Measurements from ENCODE around the gene IFITM2.
"Not testable (repeated sequence)": the region's sequence is repeated elsewhere in the genome, so short reads cannot be mapped to it uniquely, and the experiment has no call there.

Gene IFITM2

DNA sequence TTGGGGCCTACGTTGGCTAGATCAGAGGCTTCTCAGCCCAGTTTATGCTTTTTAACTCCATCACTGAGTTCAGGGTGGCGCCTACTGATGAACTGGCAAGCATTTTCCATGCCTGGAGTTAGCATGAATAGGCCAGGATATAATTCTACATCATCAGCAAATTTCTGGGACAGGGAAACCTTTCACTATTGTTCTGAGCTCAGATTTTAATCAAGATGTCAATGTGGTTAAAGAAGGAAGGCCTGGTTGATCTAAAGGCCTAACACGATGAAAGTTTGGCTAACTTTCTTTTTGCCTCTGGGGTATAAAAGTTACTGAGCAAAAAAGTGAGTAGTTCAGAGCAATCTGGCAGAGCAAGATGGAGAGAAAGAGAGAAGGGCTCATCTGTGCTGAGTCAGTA lies 34.7 kb downstream of the IFITM2 start:
- no peaks in the 10 kb centered on the region for H3K27me3 ChIP-seq (ENCODE audit: control insufficient read depth, insufficient read depth, low read length)
- no peak overlapping the region for H3K9ac ChIP-seq (ENCODE audit: low read depth, low read length)
- H3K27ac ChIP-seq (ENCODE audit: low read depth, low read length) = peak overlapping the region; percentile 83
- no peak overlapping the region for H3K4me3 ChIP-seq (ENCODE audit: low read depth, low read length)
- no peaks in the 10 kb centered on the region for H3K9me3 ChIP-seq (ENCODE audit: control insufficient read depth, insufficient read depth, low read length)
- H3K36me3 ChIP-seq (ENCODE audit: control insufficient read depth, insufficient read depth, low read length) = no peaks in the 10 kb centered on the region
- peaks cover 32% of the 10 kb centered on the region for H3K4me1 ChIP-seq (ENCODE audit: control insufficient read depth, insufficient read depth, low read length)

DNA sequence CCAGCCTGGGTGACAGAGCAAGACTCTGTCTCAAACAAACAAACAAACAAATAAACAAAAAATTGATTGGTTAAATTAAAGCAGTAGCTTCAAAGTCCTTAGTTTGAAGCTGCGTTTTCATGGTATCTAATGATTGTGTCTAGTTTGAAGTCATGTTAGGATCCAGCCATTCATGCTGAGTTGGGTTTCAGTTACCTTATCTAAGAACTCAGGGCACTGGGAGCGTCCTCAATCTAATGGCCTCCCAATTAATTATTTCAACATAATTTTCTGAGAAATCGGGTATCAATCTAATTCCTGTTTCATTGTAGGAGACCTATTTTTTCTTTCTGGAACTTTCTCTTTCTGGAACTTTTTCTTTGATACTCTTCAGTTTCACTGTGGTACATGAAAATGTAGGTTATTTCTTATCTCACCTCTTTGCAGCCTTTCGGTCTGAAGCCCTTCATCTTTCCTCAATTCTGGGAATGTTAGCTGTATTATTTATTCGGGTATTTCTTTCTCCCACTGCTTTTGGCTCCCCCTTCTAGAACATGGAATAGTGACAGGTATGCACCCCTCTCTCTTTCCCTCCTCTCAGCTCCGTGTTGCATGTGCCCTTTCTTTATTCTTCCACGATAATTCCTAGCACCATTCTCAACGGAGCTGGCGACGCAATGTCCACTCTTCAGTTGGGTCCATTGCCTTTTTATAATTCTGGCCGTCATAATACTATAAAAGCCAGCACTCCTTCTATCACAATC lies 37.4 kb downstream of the IFITM2 start:
- Histone ChIP-seq H3K27me3 (ENCODE audit: control insufficient read depth, insufficient read depth, low read length) (no peaks in the 10 kb centered on the region), H3K4me3 (ENCODE audit: low read depth, low read length) (no peak overlapping the region), H3K9ac (ENCODE audit: low read depth, low read length) (no peak overlapping the region), H3K27ac (ENCODE audit: low read depth, low read length) (no peak overlapping the region), H3K4me1 (ENCODE audit: control insufficient read depth, insufficient read depth, low read length) (peaks cover 26% of the 10 kb centered on the region), H3K36me3 (ENCODE audit: control insufficient read depth, insufficient read depth, low read length) (no peaks in the 10 kb centered on the region), H3K9me3 (ENCODE audit: control insufficient read depth, insufficient read depth, low read length) (no peaks in the 10 kb centered on the region)

DNA sequence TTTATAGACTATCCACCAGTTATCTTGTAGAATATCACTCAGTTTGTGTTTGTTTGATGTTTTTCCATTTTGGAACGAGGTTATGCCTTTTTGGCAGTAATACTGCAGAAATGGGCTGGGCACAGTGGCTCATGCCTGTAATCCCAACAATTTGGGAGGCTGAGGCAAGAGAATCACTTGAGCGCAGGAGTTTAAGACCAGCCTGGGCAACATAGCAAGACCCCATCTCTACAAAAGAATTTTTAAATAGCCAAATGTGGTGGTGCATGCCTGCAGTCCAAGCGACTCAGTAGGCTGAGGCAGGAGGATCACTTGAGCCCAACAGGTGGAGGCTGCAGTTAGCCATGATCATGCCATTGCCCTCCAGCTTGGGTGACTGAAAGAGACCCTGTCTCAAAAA lies 38.9 kb downstream of the IFITM2 start:
- Histone ChIP-seq H3K4me1 (ENCODE audit: control insufficient read depth, insufficient read depth, low read length) (peaks cover 18% of the 10 kb centered on the region), H3K9me3 (ENCODE audit: control insufficient read depth, insufficient read depth, low read length) (no peaks in the 10 kb centered on the region), H3K36me3 (ENCODE audit: control insufficient read depth, insufficient read depth, low read length) (no peaks in the 10 kb centered on the region), H3K4me3 (ENCODE audit: low read depth, low read length) (no peak overlapping the region), H3K9ac (ENCODE audit: low read depth, low read length) (no peak overlapping the region), H3K27me3 (ENCODE audit: control insufficient read depth, insufficient read depth, low read length) (no peaks in the 10 kb centered on the region), H3K27ac (ENCODE audit: low read depth, low read length) (no peak overlapping the region)

DNA sequence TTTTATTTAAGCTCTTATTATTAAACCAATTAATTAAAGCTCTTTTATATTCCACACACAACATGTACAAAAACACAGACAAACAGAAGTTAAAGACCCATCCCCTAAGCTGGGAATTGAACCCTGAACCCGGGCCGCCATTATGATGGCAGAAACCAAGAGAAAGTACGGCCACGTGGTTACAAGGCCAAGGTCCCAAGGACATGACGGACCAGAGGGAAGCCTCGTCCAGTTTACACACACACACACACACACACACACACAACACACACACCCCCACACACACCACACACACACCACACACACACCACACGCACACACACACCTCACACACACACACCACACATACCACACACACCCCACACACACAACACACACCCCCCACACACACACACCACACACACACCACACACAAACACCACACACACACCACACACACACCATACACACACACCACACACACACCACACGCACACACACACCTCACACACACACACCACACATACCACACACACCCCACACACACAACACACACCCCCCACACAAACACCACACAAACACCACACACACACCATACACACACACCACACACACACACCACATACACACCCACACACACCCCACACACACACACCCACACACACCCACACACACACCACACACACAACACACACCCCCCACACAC lies 41.8 kb downstream of the IFITM2 start:
- H3K36me3 ChIP-seq (ENCODE audit: control insufficient read depth, insufficient read depth, low read length); H3K4me3 ChIP-seq (ENCODE audit: low read depth, low read length); H3K9ac ChIP-seq (ENCODE audit: low read depth, low read length); H3K9me3 ChIP-seq (ENCODE audit: control insufficient read depth, insufficient read depth, low read length); H3K27ac ChIP-seq (ENCODE audit: low read depth, low read length); H3K27me3 ChIP-seq (ENCODE audit: control insufficient read depth, insufficient read depth, low read length): not testable (repeated sequence)
- H3K4me1 ChIP-seq (ENCODE audit: control insufficient read depth, insufficient read depth, low read length) = peaks cover 13% of the 10 kb centered on the region

DNA sequence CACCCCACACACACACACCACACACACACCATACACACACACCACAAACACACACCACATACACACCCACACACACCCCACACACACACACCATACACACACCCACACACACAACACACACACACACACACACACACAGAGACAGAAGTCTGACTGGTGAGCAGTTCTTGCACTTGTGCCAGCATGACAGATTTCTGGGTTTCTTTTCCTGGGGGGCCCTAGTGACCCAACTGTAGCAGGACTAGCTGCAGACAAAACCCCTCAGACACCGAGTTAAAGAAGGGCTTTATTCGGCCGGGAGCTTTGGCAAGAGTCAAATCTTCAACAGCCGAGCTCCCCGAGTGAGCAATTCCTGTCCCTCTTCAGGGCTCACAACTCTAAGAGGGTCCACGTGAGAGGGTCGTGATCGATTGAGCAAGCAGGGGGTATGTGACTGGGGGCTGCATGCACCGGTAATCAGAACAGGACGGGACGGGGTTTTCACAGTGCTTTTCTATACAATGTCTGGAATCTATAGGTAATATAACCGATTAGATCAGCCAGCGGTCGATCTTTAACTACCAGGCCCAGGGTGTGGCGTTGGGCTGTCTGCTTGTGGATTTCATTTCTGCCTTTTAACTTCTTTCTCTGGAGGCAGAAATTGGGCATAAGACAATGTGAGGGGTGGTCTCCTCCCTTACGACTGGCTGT lies 42.6 kb downstream of the IFITM2 start:
- not testable (repeated sequence) for H3K36me3 ChIP-seq (ENCODE audit: control insufficient read depth, insufficient read depth, low read length); H3K9ac ChIP-seq (ENCODE audit: low read depth, low read length); H3K27me3 ChIP-seq (ENCODE audit: control insufficient read depth, insufficient read depth, low read length); H3K9me3 ChIP-seq (ENCODE audit: control insufficient read depth, insufficient read depth, low read length); H3K4me3 ChIP-seq (ENCODE audit: low read depth, low read length); H3K27ac ChIP-seq (ENCODE audit: low read depth, low read length)
- H3K4me1 ChIP-seq (ENCODE audit: control insufficient read depth, insufficient read depth, low read length) = peaks cover 14% of the 10 kb centered on the region

DNA sequence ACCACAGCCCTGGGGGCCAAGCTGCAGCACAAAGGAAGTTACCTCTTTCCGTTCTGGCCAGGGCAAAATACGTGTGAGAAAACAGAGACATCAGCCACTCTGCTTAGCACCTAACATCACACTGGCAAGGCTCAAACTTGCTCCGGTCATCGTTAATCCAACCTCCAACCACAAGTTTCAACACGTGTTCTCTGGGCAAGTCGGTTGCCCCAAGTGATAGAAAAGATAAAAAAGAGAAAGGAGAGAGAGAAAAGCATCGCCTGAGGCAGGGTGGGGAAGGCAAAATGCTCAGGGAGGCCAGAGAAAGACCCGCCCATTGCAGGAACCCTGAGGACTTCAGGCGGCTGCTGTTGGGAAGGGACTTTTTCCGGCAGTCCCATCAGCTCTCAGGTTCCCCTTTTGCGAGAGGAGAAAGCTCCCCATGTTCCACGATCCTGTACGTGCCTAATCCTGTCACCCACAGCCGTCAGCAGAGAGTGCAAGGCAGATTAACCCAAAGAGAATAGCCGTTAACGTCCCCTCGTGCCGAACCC lies 43.2 kb downstream of the IFITM2 start:
- H3K27ac ChIP-seq (ENCODE audit: low read depth, low read length) = no peak overlapping the region
- H3K9ac ChIP-seq (ENCODE audit: low read depth, low read length) = no peak overlapping the region
- H3K9me3 ChIP-seq (ENCODE audit: control insufficient read depth, insufficient read depth, low read length) = no peaks in the 10 kb centered on the region
- no peak overlapping the region for H3K4me3 ChIP-seq (ENCODE audit: low read depth, low read length)
- H3K27me3 ChIP-seq (ENCODE audit: control insufficient read depth, insufficient read depth, low read length) = no peaks in the 10 kb centered on the region
- peaks cover 20% of the 10 kb centered on the region for H3K4me1 ChIP-seq (ENCODE audit: control insufficient read depth, insufficient read depth, low read length)
- no peaks in the 10 kb centered on the region for H3K36me3 ChIP-seq (ENCODE audit: control insufficient read depth, insufficient read depth, low read length)

DNA sequence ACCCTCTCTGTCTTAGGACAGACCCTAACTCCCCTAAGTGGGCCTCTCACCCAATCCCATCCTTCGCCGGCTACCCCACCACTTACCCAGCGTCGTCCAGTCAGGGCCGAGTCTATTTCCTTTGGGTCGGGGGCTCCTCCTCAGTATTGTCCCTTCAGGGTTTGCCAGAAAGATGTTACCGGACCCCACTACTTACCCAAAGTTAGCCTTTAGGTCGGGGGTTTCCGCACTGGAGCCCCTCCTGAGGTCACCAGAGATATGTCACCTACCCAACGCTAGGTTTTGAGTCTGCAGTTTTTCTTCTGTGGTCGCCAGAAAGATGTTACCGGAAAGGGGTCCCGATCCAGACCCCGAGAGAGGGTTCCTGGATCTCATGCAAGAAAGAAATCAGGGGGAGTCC lies 43.8 kb downstream of the IFITM2 start:
- H3K9ac ChIP-seq (ENCODE audit: low read depth, low read length) = no peak overlapping the region

GRCh38 chr11:352456-353031 lies 44.9 kb downstream of the IFITM2 start:
- Histone ChIP-seq H3K27me3 (ENCODE audit: control insufficient read depth, insufficient read depth, low read length) (no peaks in the 10 kb centered on the region), H3K36me3 (ENCODE audit: control insufficient read depth, insufficient read depth, low read length) (no peaks in the 10 kb centered on the region), H3K9me3 (ENCODE audit: control insufficient read depth, insufficient read depth, low read length) (no peaks in the 10 kb centered on the region; the same call in 1 of the 2 replicates), H3K27ac (ENCODE audit: low read depth, low read length) (no peak overlapping the region), H3K4me3 (ENCODE audit: low read depth, low read length) (no peak overlapping the region), H3K4me1 (ENCODE audit: control insufficient read depth, insufficient read depth, low read length) (peaks cover 20% of the 10 kb centered on the region), H3K9ac (ENCODE audit: low read depth, low read length) (no peak overlapping the region)

More for the DNA sequence above, 43.8 kb downstream of the IFITM2 start:
- no peak overlapping the region for H3K27ac ChIP-seq (ENCODE audit: low read depth, low read length)
- no peaks in the 10 kb centered on the region for H3K36me3 ChIP-seq (ENCODE audit: control insufficient read depth, insufficient read depth, low read length)
- H3K4me3 ChIP-seq (ENCODE audit: low read depth, low read length) = no peak overlapping the region
- no peaks in the 10 kb centered on the region for H3K9me3 ChIP-seq (ENCODE audit: control insufficient read depth, insufficient read depth, low read length)
- no peaks in the 10 kb centered on the region for H3K27me3 ChIP-seq (ENCODE audit: control insufficient read depth, insufficient read depth, low read length)
- peaks cover 20% of the 10 kb centered on the region for H3K4me1 ChIP-seq (ENCODE audit: control insufficient read depth, insufficient read depth, low read length)

GRCh38 chr11:353179-353873 lies 45.7 kb downstream of the IFITM2 start:
- Histone ChIP-seq H3K27ac (ENCODE audit: low read depth, low read length) (peak overlapping the region; percentile 50), H3K9ac (ENCODE audit: low read depth, low read length) (no peak overlapping the region), H3K36me3 (ENCODE audit: control insufficient read depth, insufficient read depth, low read length) (no peaks in the 10 kb centered on the region)

More at GRCh38 chr11:353179-353873, 45.7 kb downstream of the IFITM2 start:
- H3K27me3 ChIP-seq (ENCODE audit: control insufficient read depth, insufficient read depth, low read length) = no peaks in the 10 kb centered on the region
- H3K9me3 ChIP-seq (ENCODE audit: control insufficient read depth, insufficient read depth, low read length) = no peaks in the 10 kb centered on the region; the same call in 1 of the 2 replicates
- H3K4me3 ChIP-seq (ENCODE audit: low read depth, low read length) = no peak overlapping the region
- peaks cover 20% of the 10 kb centered on the region for H3K4me1 ChIP-seq (ENCODE audit: control insufficient read depth, insufficient read depth, low read length)

Measured in HUES48 (cell line).